SH-SY5Y (cell line): ENCODE measurements around the gene MICU2.

Experiments used
- GATA2 ChIP-seq: IDR thresholded peaks from 2 replicates; pipeline ENCODE4 v1.6.1; 2011; ENCODE audit warnings: mild to moderate bottlenecking, low read depth, low read length
- GATA3 ChIP-seq: IDR thresholded peaks from 2 replicates; pipeline ENCODE4 v1.6.1; 2011; ENCODE audit warnings: low read depth, mild to moderate bottlenecking, low read length, moderate library complexity

The MICU2 gene

GRCh38 chr13:21576426-21576825, 27.5 kb downstream of the MICU2 start:
- TF ChIP-seq GATA3 (no peak), GATA2 (no peak)

GRCh38 chr13:21573920-21574712, 29.9 kb downstream of the MICU2 start:
- TF ChIP-seq GATA3 (no peak), GATA2 (no peak)

GRCh38 chr13:21569686-21570085, 34.3 kb downstream of the MICU2 start:
- TF ChIP-seq GATA3 (no peak), GATA2 (no peak)

GRCh38 chr13:21568854-21569253, 35.1 kb downstream of the MICU2 start:
- TF ChIP-seq GATA2 (no peak), GATA3 (no peak)

- no peak for TF ChIP-seq GATA2
- TF ChIP-seq GATA3, result no peak
Observed at GRCh38 chr13:21567714-21568113, 36.3 kb downstream of the MICU2 start.

- no peak for TF ChIP-seq GATA3
- no peak for TF ChIP-seq GATA2
Observed at GRCh38 chr13:21557995-21558394, 46.0 kb downstream of the MICU2 start.

GRCh38 chr13:21556051-21556450, 47.9 kb downstream of the MICU2 start:
- TF ChIP-seq GATA3, result no peak

GRCh38 chr13:21550918-21551317, 53.1 kb downstream of the MICU2 start:
- no peak for TF ChIP-seq GATA3
- TF ChIP-seq GATA2, result no peak

- no peak for TF ChIP-seq GATA2
- no peak for TF ChIP-seq GATA3
Observed at GRCh38 chr13:21549633-21550032, 54.3 kb downstream of the MICU2 start.

GRCh38 chr13:21548577-21548976, 55.4 kb downstream of the MICU2 start:
- TF ChIP-seq GATA2, result no peak
- TF ChIP-seq GATA3, result no peak

- no peak for TF ChIP-seq GATA3
- no peak for TF ChIP-seq GATA2
Observed at GRCh38 chr13:21546372-21546771, 57.6 kb downstream of the MICU2 start.

- TF ChIP-seq GATA3 (no peak), GATA2 (no peak)
Observed at GRCh38 chr13:21544515-21544914, 59.5 kb downstream of the MICU2 start.

GRCh38 chr13:21542563-21542962, 61.4 kb downstream of the MICU2 start:
- TF ChIP-seq GATA3, result no peak
- TF ChIP-seq GATA2, result no peak

- TF ChIP-seq GATA2, result no peak
- TF ChIP-seq GATA3, result no peak
Observed at GRCh38 chr13:21541980-21542379, 62.0 kb downstream of the MICU2 start.

- TF ChIP-seq GATA2, result no peak
- no peak for TF ChIP-seq GATA3
Observed at GRCh38 chr13:21541271-21541670, 62.7 kb downstream of the MICU2 start.

GRCh38 chr13:21539687-21540086, 64.3 kb downstream of the MICU2 start:
- TF ChIP-seq GATA2, result no peak
- TF ChIP-seq GATA3, result no peak

- no peak for TF ChIP-seq GATA3
Observed at GRCh38 chr13:21538753-21539152, 65.2 kb downstream of the MICU2 start.
